NCI-H446 treated with DMSO at 0.1 percent for 48 hours (cell line): ENCODE measurements around the gene SSR4.

Experiments used
- DNase-seq: peaks from one replicate; lab custom pipeline; 2025; lab: John Stamatoyannopoulos, UW

SSR4 gene

GRCh38 chrX:153830640-153831428 is 36.4 kb downstream of the SSR4 start:
- DNase-seq: no peak

GRCh38 chrX:153831429-153832150 is 37.1 kb downstream of the SSR4 start:
- no peak for DNase-seq

GRCh38 chrX:153832728-153833127 is 38.3 kb downstream of the SSR4 start:
- DNase-seq: no peak

GRCh38 chrX:153836921-153837320 is 42.5 kb downstream of the SSR4 start:
- no peak for DNase-seq

GRCh38 chrX:153844509-153845082 is 50.1 kb downstream of the SSR4 start:
- no peak for DNase-seq

GRCh38 chrX:153845195-153845594 is 50.7 kb downstream of the SSR4 start:
- no peak for DNase-seq

GRCh38 chrX:153845842-153846241 is 51.4 kb downstream of the SSR4 start:
- DNase-seq: no peak
